Peyer's patch (tissue), 4 donors: ENCODE results near the gene UTP14C. TPM values are rescaled to one million over a fixed set of nuclear protein-coding genes. Genes with fewer than 3 reads are reported as not detected.

Experiments used
- DNase-seq, 3 donors: peaks; one replicate each; pipeline ENCODE4 v3.0.0-alpha.2; 2017 to 2019
- H3K27ac ChIP-seq, 4 donors: fragments of 200-600 bp; sonication (generic); one replicate each; pipeline ENCODE4 v1.5.1; 2016 to 2019
- H3K27me3 ChIP-seq, 2 donors: fragments of 200-600 bp; sonication (generic); one replicate each; pipeline ENCODE4 v1.5.1; 2019
- H3K36me3 ChIP-seq, 3 donors: fragments of 200-600 bp; sonication (generic); one replicate each; pipeline ENCODE4 v1.5.1; 2016 to 2019
- H3K4me1 ChIP-seq, 4 donors: fragments of 200-600 bp; sonication (generic); one replicate each; pipeline ENCODE4 v1.5.1; 2016 to 2019
- H3K4me3 ChIP-seq, 4 donors: fragments of 200-600 bp; sonication (generic); 1 replicate in 3 of 4; 2 replicates in 1 of 4; pipeline ENCODE4 v1.5.1; 2016 to 2019; ENCODE audit warnings: mild to moderate bottlenecking in 1 of 4
- H3K9me3 ChIP-seq, 4 donors: fragments of 200-600 bp; sonication (generic); one replicate each; pipeline ENCODE4 v1.5.1; 2016 to 2019; ENCODE audit warnings: mild to moderate bottlenecking in 1 of 4
- CTCF ChIP-seq, 6 experiments: fragments of 450-650 bp in 4 of 6; fragments of 200-600 bp in 2 of 6; sonication (generic) in 1 of 6; IDR thresholded peaks; one replicate each; pipeline ENCODE4 v1.5.1; 2017 to 2019; ENCODE audit warnings: antibody characterized with exemption in 6 of 6, mild to moderate bottlenecking in 3 of 6, moderate library complexity in 1 of 6
- POLR2A ChIP-seq, 2 donors: fragments of 450-650 bp; IDR thresholded peaks; one replicate each; pipeline ENCODE4 v1.5.1; 2017; ENCODE audit warnings: antibody characterized with exemption in 2 of 2, mild to moderate bottlenecking in 2 of 2, moderate library complexity in 2 of 2
- total RNA-seq, 4 donors: library from RNA; depleted of rRNA; stranded (reverse); fragments of >200 nt; gene quantifications; one replicate each; pipeline ENCODE4 v1.1.0, GENCODE V29; 2016

UTP14C gene
- total RNA-seq, 4 donors from 2014 or later, result 17.2 to 20.1 (median 18.6) TPM

DNA sequence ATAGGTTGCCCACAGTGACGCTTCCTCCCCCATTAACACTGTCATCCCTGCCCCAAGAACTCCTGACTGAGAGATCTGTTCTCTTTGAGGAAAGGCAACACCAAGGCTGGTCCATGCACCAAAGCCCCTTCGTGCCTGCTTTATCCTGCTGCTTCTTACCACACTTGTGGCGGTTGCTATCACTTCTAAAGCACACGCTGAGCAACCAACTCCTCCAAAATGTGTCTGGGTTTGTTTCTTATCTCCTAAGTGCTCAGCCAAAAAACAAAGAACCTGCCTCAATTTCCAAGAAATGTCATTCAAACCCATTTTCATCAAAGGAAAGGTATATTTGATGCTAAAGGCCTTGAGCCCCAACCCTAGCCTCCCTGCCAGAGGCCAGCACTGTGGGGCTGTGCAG is 27.9 kb upstream of the UTP14C start:
- TF ChIP-seq POLR2A (IDR thresholded peaks at IDR 0.05) (no peak), CTCF (IDR thresholded peaks at IDR 0.05) (no peak)
- H3K27me3 ChIP-seq, result no peaks in the 10 kb centered on the region
- H3K27ac ChIP-seq, result no peak overlapping the region
- peaks cover 0 to 18% (median 2%) of the 10 kb centered on the region in 4 donors for H3K4me1 ChIP-seq
- H3K36me3 ChIP-seq, result no peaks in the 10 kb centered on the region
- no peak for DNase-seq
- H3K9me3 ChIP-seq, result no peaks in the 10 kb centered on the region
- H3K4me3 ChIP-seq, result no peak overlapping the region

GRCh38 chr13:51997186-51997585 is 27.3 kb upstream of the UTP14C start:
- H3K27ac ChIP-seq, result no peak overlapping the region
- no peak for TF ChIP-seq POLR2A (IDR thresholded peaks at IDR 0.05)
- no peak for TF ChIP-seq CTCF (IDR thresholded peaks at IDR 0.05)
- peaks cover 0 to 18% (median 2%) of the 10 kb centered on the region in 4 donors for H3K4me1 ChIP-seq
- no peaks in the 10 kb centered on the region for H3K27me3 ChIP-seq
- DNase-seq, result no peak
- no peaks in the 10 kb centered on the region for H3K9me3 ChIP-seq
- no peaks in the 10 kb centered on the region for H3K36me3 ChIP-seq
- H3K4me3 ChIP-seq, result no peak overlapping the region

GRCh38 chr13:51997641-51998330 is 26.7 kb upstream of the UTP14C start:
- Histone ChIP-seq H3K4me1 (peaks cover 0 to 18% (median 2%) of the 10 kb centered on the region in 4 donors), H3K27ac (no peak overlapping the region), H3K27me3 (no peaks in the 10 kb centered on the region), H3K4me3 (no peak overlapping the region), H3K9me3 (no peaks in the 10 kb centered on the region), H3K36me3 (no peaks in the 10 kb centered on the region)
- no peak for TF ChIP-seq CTCF (IDR thresholded peaks at IDR 0.05)
- no peak for TF ChIP-seq POLR2A (IDR thresholded peaks at IDR 0.05)
- DNase-seq, result no peak

DNA sequence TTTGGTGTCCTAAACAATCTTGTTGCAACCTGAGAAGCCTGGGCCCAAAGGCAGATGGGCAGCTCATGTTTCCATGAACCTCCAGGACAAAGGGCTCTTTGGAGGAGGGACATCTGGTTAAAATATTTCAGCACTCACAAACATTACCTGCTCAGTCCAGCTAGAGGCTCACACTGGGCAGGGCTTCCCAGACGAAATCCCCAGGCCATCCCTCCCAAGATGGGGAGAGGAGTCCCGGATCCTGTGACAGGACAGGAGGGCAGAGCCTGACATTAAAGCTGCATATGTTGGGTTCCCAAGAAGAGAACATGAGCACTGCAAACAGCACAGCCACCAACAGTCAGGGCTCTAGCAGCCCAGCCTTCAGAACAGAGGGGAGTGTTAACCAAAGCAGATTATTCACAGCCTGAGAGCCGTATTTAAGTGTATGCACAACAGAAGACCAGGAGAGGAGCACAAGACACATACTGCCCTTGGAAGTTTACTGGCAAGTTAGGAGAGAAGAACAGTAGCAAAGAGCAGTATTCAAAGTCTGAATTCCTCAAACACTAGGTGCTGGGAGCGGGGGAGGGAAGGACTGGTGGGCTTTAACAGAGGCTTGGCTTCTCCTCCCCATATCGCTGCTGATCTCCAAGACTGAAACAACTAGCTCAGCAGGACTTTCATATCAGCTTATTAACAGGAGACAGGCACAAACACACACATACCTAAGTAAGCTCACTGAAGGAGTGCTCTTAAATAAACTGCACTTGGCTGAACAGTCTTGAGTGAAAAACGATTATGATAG is 25.6 kb upstream of the UTP14C start:
- TF ChIP-seq POLR2A (IDR thresholded peaks at IDR 0.05), result no peak
- TF ChIP-seq CTCF (IDR thresholded peaks at IDR 0.05), result no peak
- H3K9me3 ChIP-seq, result no peaks in the 10 kb centered on the region
- peaks cover 0 to 23% (median 2%) of the 10 kb centered on the region in 4 donors for H3K4me1 ChIP-seq
- H3K36me3 ChIP-seq, result no peaks in the 10 kb centered on the region
- H3K4me3 ChIP-seq, result no peak overlapping the region
- no peak overlapping the region for H3K27ac ChIP-seq
- DNase-seq, result no peak
- no peaks in the 10 kb centered on the region for H3K27me3 ChIP-seq

DNA sequence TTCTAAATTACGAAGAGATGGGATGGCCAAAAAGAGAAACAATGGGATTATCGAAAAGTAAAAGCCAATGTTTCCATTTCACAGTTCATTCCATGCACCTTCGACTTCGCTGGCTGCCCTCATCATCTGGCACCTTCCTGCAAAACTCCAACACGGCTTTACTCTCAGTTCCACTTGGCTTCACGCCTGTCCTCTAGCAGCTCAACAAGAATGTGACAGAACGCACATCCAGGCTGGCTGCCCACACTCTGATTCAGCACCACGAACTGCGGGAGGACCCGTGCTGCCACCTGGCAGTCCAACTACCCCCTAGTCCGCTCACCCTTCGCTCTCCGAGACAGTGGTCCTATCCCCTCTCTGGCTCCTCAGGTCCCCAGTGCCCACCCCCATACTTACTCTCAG is 25.0 kb upstream of the UTP14C start:
- no peak for DNase-seq
- no peaks in the 10 kb centered on the region for H3K27me3 ChIP-seq
- H3K9me3 ChIP-seq, result no peaks in the 10 kb centered on the region
- no peak overlapping the region for H3K4me3 ChIP-seq
- no peaks in the 10 kb centered on the region for H3K36me3 ChIP-seq
- no peak for TF ChIP-seq POLR2A (IDR thresholded peaks at IDR 0.05)
- no peak for TF ChIP-seq CTCF (IDR thresholded peaks at IDR 0.05)
- peaks cover 0 to 26% (median 2%) of the 10 kb centered on the region in 4 donors for H3K4me1 ChIP-seq
- no peak overlapping the region for H3K27ac ChIP-seq
